CD14-positive monocyte (primary cell): ENCODE data around the gene ROR1. TPM values are rescaled to one million over a fixed set of nuclear protein-coding genes. Genes with fewer than 3 reads are reported as not detected.

Experiments used
- DNase-seq, 3 donors: peaks; one replicate each; pipeline ENCODE4 v3.0.0-alpha.2; 2011 to 2022
- H2AFZ ChIP-seq: 2 replicates; pipeline ENCODE4 v1.6.0; 2012; ENCODE audit warnings: mild to moderate bottlenecking, low read depth, low read length, inconsistent platforms; ENCODE audit not compliant: insufficient read depth, poor library complexity, severe bottlenecking
- H3K27ac ChIP-seq, 2 donors: 1 replicate in 1 of 2; 2 replicates in 1 of 2; pipeline ENCODE4 v1.5.1; 2012 to 2013; ENCODE audit warnings: low read length in 2 of 2, control low read depth in 1 of 2, inconsistent platforms in 1 of 2, low read depth in 1 of 2, mild to moderate bottlenecking in 1 of 2
- H3K27me3 ChIP-seq, 2 donors: one replicate each; pipeline versions ENCODE4 v1.6.0 to v1.6.1; 2011 to 2013; ENCODE audit warnings: low read length in 2 of 2; ENCODE audit not compliant: control insufficient read depth in 2 of 2, insufficient read depth in 2 of 2
- H3K36me3 ChIP-seq, 2 donors: replicated peaks in 1 of 2; 1 replicate in 1 of 2; 2 replicates in 1 of 2; pipeline versions ENCODE4 v1.5.1 to v1.6.1; 2012 to 2013; ENCODE audit warnings: low read length in 2 of 2, control low read depth in 1 of 2, inconsistent platforms in 1 of 2, mild to moderate bottlenecking in 1 of 2; ENCODE audit not compliant: insufficient read depth in 2 of 2, control insufficient read depth in 1 of 2
- H3K4me1 ChIP-seq, 2 donors: 1 replicate in 1 of 2; 2 replicates in 1 of 2; pipeline versions ENCODE4 v1.5.1 to v1.6.1; 2012 to 2013; ENCODE audit warnings: low read length in 2 of 2, control low read depth in 1 of 2, inconsistent platforms in 1 of 2, mild to moderate bottlenecking in 1 of 2, moderate library complexity in 1 of 2; ENCODE audit not compliant: insufficient read depth in 2 of 2, control insufficient read depth in 1 of 2
- H3K4me2 ChIP-seq: replicated peaks from 2 replicates; pipeline ENCODE3; 2012; ENCODE audit warnings: low read length, moderate library complexity, mild to moderate bottlenecking; ENCODE audit not compliant: poor library complexity, severe bottlenecking; ENCODE audit errors: extremely low read depth
- H3K4me3 ChIP-seq, 3 experiments: fragments of 200-600 bp in 1 of 3; sonication (generic) in 1 of 3; replicated peaks in 1 of 3; 1 replicate in 2 of 3; 2 replicates in 1 of 3; pipeline ENCODE4 v1.5.1; 2011 to 2013; ENCODE audit warnings: low read length in 3 of 3, mild to moderate bottlenecking in 3 of 3, control low read depth in 2 of 3, low read depth in 2 of 3, inconsistent platforms in 1 of 3, moderate library complexity in 1 of 3
- H3K79me2 ChIP-seq: 2 replicates; pipeline ENCODE4 v1.6.0; 2012; ENCODE audit warnings: mild to moderate bottlenecking, control low read depth, inconsistent platforms, low read length, moderate library complexity; ENCODE audit not compliant: insufficient read depth
- H3K9ac ChIP-seq: 2 replicates; pipeline ENCODE4 v1.6.0; 2017; ENCODE audit warnings: low read length, mild to moderate bottlenecking; ENCODE audit not compliant: insufficient read depth, poor library complexity, severe bottlenecking
- H3K9me3 ChIP-seq, 2 donors: replicated peaks in 1 of 2; 1 replicate in 1 of 2; 2 replicates in 1 of 2; pipeline versions ENCODE4 v1.5.1 to v1.6.1; 2012 to 2013; ENCODE audit warnings: low read length in 2 of 2, control low read depth in 1 of 2; ENCODE audit not compliant: control insufficient read depth in 1 of 2, insufficient read depth in 1 of 2
- H4K20me1 ChIP-seq: 2 replicates; pipeline ENCODE4 v1.6.0; 2012; ENCODE audit warnings: mild to moderate bottlenecking, low read length, control low read depth, moderate library complexity; ENCODE audit not compliant: insufficient read depth
- H3K27ac Mint-ChIP-seq, 7 donors: one replicate each; pipeline ENCODE4 v1.8.0; 2020; ENCODE audit warnings: mild to moderate bottlenecking in 7 of 7, mixed read lengths in 7 of 7, moderate library complexity in 6 of 7, inconsistent platforms in 2 of 7
- H3K27me3 Mint-ChIP-seq, 3 donors: one replicate each; pipeline ENCODE4 v1.8.0; 2021 to 2022; ENCODE audit warnings: low read depth in 3 of 3, mild to moderate bottlenecking in 3 of 3, mixed read lengths in 3 of 3, moderate library complexity in 3 of 3, inconsistent platforms in 1 of 3
- H3K36me3 Mint-ChIP-seq, 2 donors: one replicate each; pipeline ENCODE4 v1.8.0; 2020; ENCODE audit warnings: mixed read lengths in 2 of 2, inconsistent platforms in 1 of 2, mild to moderate bottlenecking in 1 of 2
- H3K4me1 Mint-ChIP-seq: one replicate; pipeline ENCODE4 v1.8.0; 2020; ENCODE audit warnings: mild to moderate bottlenecking, mixed read lengths
- H3K4me3 Mint-ChIP-seq, 2 donors: one replicate each; pipeline ENCODE4 v1.8.0; 2020; ENCODE audit warnings: mild to moderate bottlenecking in 2 of 2, mixed read lengths in 2 of 2, moderate library complexity in 1 of 2
- H3K9me3 Mint-ChIP-seq, 7 donors: one replicate each; pipeline ENCODE4 v1.8.0; 2020 to 2022; ENCODE audit warnings: mixed read lengths in 7 of 7, mild to moderate bottlenecking in 6 of 7, moderate library complexity in 6 of 7, inconsistent platforms in 2 of 7
- CTCF ChIP-seq: fragments of 200-600 bp; IDR thresholded peaks from one replicate; pipeline ENCODE4 v1.8.0; 2022; ENCODE audit warnings: antibody characterized with exemption, mild to moderate bottlenecking
- WGBS: methylation state at CpG from one replicate; pipeline ENCODE4 v1.1.5; 2013; ENCODE audit warnings: missing lambda C conversion rate; ENCODE audit not compliant: insufficient coverage; 5-methylcytosine and 5-hydroxymethylcytosine counted together
- intact Hi-C, 2 donors: fragments of 100-400 bp; cut with micrococcal nuclease; formaldehyde crosslinking; loops; one replicate each; pipeline versions ENCODE4 v1.15.0 to v1.15.1; 2023
- polyA plus RNA-seq, 3 donors: library from polyadenylated mRNA; depleted of rRNA in 1 of 3; unstranded in 2 of 3; stranded (reverse) in 1 of 3; fragments of 300-500 nt in 2 of 3; fragments of >200 nt in 1 of 3; fragmentation: Illumina TruSeq in 2 of 3; gene quantifications; 1 replicate in 2 of 3; 2 replicates in 1 of 3; pipeline ENCODE4 v1.2.3, GENCODE V29; 2012 to 2021

Gene ROR1
- polyA plus RNA-seq, 3 donors: not detected

- no peak overlapping the region for H3K9ac ChIP-seq
- no peak overlapping the region for H3K4me3 ChIP-seq
- no peak overlapping the region for H3K4me2 ChIP-seq
- peaks cover 0 to 2% (median 0%) of the 10 kb centered on the region in 3 donors for H3K27me3 Mint-ChIP-seq
- no peak overlapping the region for H3K4me3 Mint-ChIP-seq
- H3K4me1 Mint-ChIP-seq: peaks cover 2% of the 10 kb centered on the region
- intact Hi-C loops: no loop called here
- no peaks in the 10 kb centered on the region for H3K27me3 ChIP-seq
- no peaks in the 10 kb centered on the region for H3K36me3 Mint-ChIP-seq
- H4K20me1 ChIP-seq: no peaks in the 10 kb centered on the region
- no peaks in the 10 kb centered on the region for H3K4me1 ChIP-seq
- no peak overlapping the region for H3K27ac Mint-ChIP-seq
- 91% methylated on average over 6 of the region's 8 CpGs for WGBS
- H3K79me2 ChIP-seq: no peaks in the 10 kb centered on the region
- no peak for DNase-seq
- H2AFZ ChIP-seq: no peak overlapping the region
- no peaks in the 10 kb centered on the region for H3K36me3 ChIP-seq
- TF ChIP-seq CTCF: no peak
- peaks cover 0 to 6% of the 10 kb centered on the region in 2 donors for H3K9me3 ChIP-seq
- peaks cover 0 to 9% (median 3%) of the 10 kb centered on the region in 7 donors for H3K9me3 Mint-ChIP-seq
- H3K27ac ChIP-seq: no peak overlapping the region
These were observed 422.5 kb downstream of the ROR1 start for GRCh38 chr1:64196074-64196870.

- WGBS: no CpG with 5 or more reads among the region's 3 CpGs
- Histone ChIP-seq H3K27ac (no peak overlapping the region), H3K27me3 (no peaks in the 10 kb centered on the region), H4K20me1 (no peaks in the 10 kb centered on the region), H3K4me2 (no peak overlapping the region), H2AFZ (no peak overlapping the region), H3K79me2 (no peaks in the 10 kb centered on the region), H3K4me1 (no peaks in the 10 kb centered on the region), H3K9ac (no peak overlapping the region), H3K4me3 (no peak overlapping the region), H3K36me3 (no peaks in the 10 kb centered on the region), H3K9me3 (peaks cover 0 to 2% of the 10 kb centered on the region in 2 donors)
- Mint-ChIP-seq H3K4me3 (no peak overlapping the region), H3K4me1 (peaks cover 2% of the 10 kb centered on the region), H3K27me3 (peaks cover 0 to 2% (median 0%) of the 10 kb centered on the region in 3 donors), H3K27ac (no peak overlapping the region), H3K36me3 (no peaks in the 10 kb centered on the region), H3K9me3 (peaks cover 0 to 5% (median 3%) of the 10 kb centered on the region in 7 donors)
- TF ChIP-seq CTCF: no peak
- DNase-seq: no peak
- intact Hi-C loops: no loop called here
These were observed 423.3 kb downstream of the ROR1 start for GRCh38 chr1:64197076-64197475.
